Testis (tissue), 2 donors: Measurements from ENCODE around the gene TRMT2A.

Source experiments
- POLR2A ChIP-seq: fragments of 450-650 bp; IDR thresholded peaks from one replicate; pipeline ENCODE4 v1.6.1; 2017; ENCODE audit warnings: antibody characterized with exemption, mild to moderate bottlenecking, moderate library complexity
- TF ChIP-seq, protein P1 (sequence below), 3 experiments: fragments of 450-650 bp in 2 of 3; fragments of 200-600 bp in 1 of 3; sonication (generic) in 1 of 3; IDR thresholded peaks; one replicate each; pipeline ENCODE4 v1.5.1; 2016 to 2019; ENCODE audit warnings: antibody characterized with exemption in 3 of 3, mild to moderate bottlenecking in 2 of 3, moderate library complexity in 1 of 3

DNA sequence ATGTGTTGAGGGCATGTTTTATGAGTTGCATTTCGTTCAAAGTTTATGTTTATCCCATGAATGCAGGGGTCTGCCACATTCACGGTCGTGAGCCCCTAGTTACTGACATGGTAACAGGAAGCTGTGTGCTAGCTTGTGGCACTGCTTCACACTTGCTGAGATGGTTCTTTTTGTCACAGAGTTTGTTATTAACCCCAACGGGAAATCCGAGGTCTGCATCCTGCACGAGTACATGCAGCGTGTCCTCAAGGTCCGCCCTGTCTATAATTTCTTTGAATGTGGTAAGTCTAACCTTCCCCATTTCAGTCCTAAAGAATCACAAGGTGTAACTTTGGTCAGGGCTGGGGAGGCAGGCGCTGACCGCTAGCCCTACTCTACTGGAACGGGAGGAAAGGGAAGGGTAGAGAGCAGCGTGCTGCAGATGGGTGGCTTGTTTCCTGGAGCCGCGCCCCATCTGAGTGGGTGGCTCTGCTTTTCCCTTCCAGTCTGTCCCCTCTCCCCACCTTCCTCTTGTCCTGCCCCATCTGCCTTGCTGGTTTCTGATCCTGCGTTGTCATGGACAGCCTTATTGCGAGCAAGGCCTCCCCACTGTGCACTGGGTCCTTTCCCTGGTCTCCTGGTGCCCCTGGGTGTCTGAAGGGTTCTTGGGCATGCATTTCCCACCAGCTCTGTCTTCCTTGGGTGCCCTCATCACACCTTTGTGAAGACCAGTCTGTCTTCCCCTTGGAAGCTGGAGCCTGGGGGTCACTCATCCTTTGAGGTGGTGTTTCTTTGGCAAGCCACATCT lies 25.1 kb downstream of the TRMT2A start:
- TF ChIP-seq, protein P1, sequence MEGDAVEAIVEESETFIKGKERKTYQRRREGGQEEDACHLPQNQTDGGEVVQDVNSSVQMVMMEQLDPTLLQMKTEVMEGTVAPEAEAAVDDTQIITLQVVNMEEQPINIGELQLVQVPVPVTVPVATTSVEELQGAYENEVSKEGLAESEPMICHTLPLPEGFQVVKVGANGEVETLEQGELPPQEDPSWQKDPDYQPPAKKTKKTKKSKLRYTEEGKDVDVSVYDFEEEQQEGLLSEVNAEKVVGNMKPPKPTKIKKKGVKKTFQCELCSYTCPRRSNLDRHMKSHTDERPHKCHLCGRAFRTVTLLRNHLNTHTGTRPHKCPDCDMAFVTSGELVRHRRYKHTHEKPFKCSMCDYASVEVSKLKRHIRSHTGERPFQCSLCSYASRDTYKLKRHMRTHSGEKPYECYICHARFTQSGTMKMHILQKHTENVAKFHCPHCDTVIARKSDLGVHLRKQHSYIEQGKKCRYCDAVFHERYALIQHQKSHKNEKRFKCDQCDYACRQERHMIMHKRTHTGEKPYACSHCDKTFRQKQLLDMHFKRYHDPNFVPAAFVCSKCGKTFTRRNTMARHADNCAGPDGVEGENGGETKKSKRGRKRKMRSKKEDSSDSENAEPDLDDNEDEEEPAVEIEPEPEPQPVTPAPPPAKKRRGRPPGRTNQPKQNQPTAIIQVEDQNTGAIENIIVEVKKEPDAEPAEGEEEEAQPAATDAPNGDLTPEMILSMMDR (IDR thresholded peaks at IDR 0.05): no peak
- TF ChIP-seq POLR2A: no peak
